SK-N-SH (cell line): ENCODE results near the gene SLC16A5.

Experiments used
- CHD2 ChIP-seq: fragments of 150-350 bp; IDR thresholded peaks from 2 replicates; pipeline ENCODE4 v1.6.1; 2018; ENCODE audit warnings: low read length; ENCODE audit not compliant: partially characterized antibody
- ELF1 ChIP-seq: IDR thresholded peaks from 2 replicates; pipeline ENCODE4 v1.4.0; 2012
- POLR2AphosphoS5 ChIP-seq: IDR thresholded peaks from 2 replicates; pipeline ENCODE4 v1.6.1; 2012; ENCODE audit warnings: low read depth, low read length
- YY1 ChIP-seq: IDR thresholded peaks from 2 replicates; pipeline ENCODE4 v1.4.0; 2012; ENCODE audit warnings: low read depth, mild to moderate bottlenecking
- TF ChIP-seq, protein P1 (sequence below): IDR thresholded peaks from 2 replicates; pipeline ENCODE4 v1.6.1; 2012; ENCODE audit warnings: mild to moderate bottlenecking, low read depth, low read length, moderate library complexity
- TF ChIP-seq, protein P2 (sequence below): IDR thresholded peaks from 2 replicates; pipeline ENCODE4 v1.4.0; 2012; ENCODE audit warnings: low read depth
- TF ChIP-seq, protein P3 (sequence below): fragments of 200-600 bp; sonication (generic); IDR thresholded peaks from 2 replicates; pipeline ENCODE4 v1.6.1; 2017; ENCODE audit warnings: antibody characterized with exemption, mild to moderate bottlenecking, moderate library complexity

DNA sequence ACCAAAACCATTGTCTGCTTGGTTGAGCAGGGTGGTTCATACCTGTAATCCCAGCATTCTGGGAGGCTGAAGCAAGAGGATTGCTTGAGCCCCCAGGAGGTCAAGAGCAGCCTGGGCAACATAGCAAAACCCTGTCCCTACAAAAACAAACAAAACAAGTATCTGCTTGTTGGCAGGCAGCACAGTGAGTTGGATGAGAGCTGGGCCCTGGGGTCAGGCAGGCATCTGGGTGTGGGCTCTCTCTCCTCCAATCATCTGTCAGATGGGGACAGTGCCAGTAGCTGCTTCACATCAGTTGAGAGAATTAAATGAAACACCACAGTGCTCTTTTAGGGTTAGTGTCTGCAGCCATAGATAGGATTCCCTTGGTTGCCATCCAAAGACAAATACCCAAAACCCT is 27.8 kb downstream of the SLC16A5 start:
- TF ChIP-seq POLR2AphosphoS5 (no peak), ELF1 (no peak), CHD2 (no peak), YY1 (no peak)
- TF ChIP-seq, protein P1, sequence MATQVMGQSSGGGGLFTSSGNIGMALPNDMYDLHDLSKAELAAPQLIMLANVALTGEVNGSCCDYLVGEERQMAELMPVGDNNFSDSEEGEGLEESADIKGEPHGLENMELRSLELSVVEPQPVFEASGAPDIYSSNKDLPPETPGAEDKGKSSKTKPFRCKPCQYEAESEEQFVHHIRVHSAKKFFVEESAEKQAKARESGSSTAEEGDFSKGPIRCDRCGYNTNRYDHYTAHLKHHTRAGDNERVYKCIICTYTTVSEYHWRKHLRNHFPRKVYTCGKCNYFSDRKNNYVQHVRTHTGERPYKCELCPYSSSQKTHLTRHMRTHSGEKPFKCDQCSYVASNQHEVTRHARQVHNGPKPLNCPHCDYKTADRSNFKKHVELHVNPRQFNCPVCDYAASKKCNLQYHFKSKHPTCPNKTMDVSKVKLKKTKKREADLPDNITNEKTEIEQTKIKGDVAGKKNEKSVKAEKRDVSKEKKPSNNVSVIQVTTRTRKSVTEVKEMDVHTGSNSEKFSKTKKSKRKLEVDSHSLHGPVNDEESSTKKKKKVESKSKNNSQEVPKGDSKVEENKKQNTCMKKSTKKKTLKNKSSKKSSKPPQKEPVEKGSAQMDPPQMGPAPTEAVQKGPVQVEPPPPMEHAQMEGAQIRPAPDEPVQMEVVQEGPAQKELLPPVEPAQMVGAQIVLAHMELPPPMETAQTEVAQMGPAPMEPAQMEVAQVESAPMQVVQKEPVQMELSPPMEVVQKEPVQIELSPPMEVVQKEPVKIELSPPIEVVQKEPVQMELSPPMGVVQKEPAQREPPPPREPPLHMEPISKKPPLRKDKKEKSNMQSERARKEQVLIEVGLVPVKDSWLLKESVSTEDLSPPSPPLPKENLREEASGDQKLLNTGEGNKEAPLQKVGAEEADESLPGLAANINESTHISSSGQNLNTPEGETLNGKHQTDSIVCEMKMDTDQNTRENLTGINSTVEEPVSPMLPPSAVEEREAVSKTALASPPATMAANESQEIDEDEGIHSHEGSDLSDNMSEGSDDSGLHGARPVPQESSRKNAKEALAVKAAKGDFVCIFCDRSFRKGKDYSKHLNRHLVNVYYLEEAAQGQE: no peak
- TF ChIP-seq, protein P2, sequence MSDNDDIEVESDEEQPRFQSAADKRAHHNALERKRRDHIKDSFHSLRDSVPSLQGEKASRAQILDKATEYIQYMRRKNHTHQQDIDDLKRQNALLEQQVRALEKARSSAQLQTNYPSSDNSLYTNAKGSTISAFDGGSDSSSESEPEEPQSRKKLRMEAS: no peak
- TF ChIP-seq, protein P3, sequence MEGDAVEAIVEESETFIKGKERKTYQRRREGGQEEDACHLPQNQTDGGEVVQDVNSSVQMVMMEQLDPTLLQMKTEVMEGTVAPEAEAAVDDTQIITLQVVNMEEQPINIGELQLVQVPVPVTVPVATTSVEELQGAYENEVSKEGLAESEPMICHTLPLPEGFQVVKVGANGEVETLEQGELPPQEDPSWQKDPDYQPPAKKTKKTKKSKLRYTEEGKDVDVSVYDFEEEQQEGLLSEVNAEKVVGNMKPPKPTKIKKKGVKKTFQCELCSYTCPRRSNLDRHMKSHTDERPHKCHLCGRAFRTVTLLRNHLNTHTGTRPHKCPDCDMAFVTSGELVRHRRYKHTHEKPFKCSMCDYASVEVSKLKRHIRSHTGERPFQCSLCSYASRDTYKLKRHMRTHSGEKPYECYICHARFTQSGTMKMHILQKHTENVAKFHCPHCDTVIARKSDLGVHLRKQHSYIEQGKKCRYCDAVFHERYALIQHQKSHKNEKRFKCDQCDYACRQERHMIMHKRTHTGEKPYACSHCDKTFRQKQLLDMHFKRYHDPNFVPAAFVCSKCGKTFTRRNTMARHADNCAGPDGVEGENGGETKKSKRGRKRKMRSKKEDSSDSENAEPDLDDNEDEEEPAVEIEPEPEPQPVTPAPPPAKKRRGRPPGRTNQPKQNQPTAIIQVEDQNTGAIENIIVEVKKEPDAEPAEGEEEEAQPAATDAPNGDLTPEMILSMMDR: no peak
